NCI-H526 treated with DMSO at 0.1 percent for 48 hours (cell line): ENCODE measurements around the gene SGO2.
"Not testable (repeated sequence)": the region's sequence is repeated elsewhere in the genome, so short reads cannot be mapped to it uniquely, and the experiment has no call there.

Source experiments
- DNase-seq: peaks from one replicate; lab custom pipeline; 2025; lab: John Stamatoyannopoulos, UW

The SGO2 gene

DNA sequence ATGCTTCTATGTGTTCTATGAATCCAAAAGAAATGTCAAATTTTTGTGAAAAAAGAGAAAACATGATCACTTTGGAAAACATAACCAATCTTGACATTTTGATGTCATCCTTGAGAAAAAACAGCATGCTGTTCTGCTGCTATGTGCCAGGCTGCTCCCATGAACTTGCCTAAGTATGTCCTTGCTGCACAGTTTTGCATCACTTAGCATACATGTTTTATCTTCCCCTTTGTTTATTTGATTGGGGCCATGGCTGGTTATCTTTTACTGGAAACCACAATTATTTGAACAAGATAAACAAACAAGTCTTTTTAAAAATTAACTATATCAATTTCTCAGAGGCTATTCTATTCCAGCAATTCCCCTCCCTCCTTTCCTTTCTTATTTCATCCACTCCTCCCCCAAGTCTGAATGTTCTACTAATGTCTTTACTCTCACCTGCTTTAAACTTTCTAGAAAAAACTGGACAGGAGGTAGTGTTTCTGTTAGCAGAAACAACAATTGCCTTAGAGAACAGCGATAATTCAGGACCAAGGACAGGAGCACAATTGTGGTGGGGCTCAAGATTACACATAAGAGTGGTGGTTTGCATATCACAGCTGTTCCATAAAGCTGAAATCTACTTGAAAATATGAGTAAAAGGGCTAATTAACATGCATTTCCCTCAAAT, 66.5 kb downstream of the SGO2 start:
- DNase-seq: peak; percentile 59

- DNase-seq: no peak
These were observed 67.9 kb downstream of the SGO2 start for GRCh38 chr2:200593905-200594304.

- DNase-seq: no peak
These were observed 69.9 kb downstream of the SGO2 start for GRCh38 chr2:200595913-200596312.

GRCh38 chr2:200596774-200597570, 71.0 kb downstream of the SGO2 start:
- peak; percentile 35 for DNase-seq

- DNase-seq: no peak
These were observed 73.2 kb downstream of the SGO2 start for GRCh38 chr2:200599206-200599605.

GRCh38 chr2:200600549-200601225, 74.7 kb downstream of the SGO2 start:
- no peak for DNase-seq

- no peak for DNase-seq
These were observed 76.6 kb downstream of the SGO2 start for GRCh38 chr2:200602584-200602983.

- DNase-seq: no peak
These were observed 78.0 kb downstream of the SGO2 start for GRCh38 chr2:200603972-200604371.

DNA sequence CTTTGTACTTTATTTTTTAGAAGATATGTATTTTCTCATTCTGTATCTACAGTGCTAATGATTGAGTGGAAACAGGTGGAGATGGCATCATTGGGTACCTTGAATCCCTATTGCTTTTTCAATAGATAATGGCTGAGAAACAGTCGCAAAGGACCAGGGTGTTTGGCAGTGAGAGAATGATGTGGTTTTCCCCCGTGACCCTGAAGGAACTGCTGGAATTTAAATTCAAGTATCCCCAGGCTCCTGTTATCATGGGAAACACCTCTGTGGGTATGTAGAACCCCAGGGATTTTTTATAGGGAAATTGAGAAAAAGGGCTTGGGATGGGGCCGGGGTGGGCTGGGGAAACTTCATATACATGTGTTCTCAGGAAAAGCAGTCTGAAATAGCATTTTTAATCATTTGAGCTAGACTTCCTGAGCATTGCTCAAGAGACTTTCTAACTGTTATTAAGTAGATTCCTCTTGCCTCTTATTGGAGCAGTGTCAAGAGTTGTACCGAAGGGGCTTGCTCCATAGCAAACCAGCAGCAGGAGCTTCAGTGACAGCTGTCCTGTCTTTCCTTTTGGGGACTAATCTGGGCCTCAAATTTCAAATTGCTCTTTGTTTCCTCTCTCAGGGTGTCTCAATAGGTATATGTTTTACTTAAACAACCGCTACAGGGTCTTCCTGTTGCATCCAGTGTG, 78.7 kb downstream of the SGO2 start:
- DNase-seq: no peak

GRCh38 chr2:200608341-200609027, 82.5 kb downstream of the SGO2 start:
- DNase-seq: no peak

GRCh38 chr2:200609028-200609614, 83.1 kb downstream of the SGO2 start:
- DNase-seq: no peak

DNA sequence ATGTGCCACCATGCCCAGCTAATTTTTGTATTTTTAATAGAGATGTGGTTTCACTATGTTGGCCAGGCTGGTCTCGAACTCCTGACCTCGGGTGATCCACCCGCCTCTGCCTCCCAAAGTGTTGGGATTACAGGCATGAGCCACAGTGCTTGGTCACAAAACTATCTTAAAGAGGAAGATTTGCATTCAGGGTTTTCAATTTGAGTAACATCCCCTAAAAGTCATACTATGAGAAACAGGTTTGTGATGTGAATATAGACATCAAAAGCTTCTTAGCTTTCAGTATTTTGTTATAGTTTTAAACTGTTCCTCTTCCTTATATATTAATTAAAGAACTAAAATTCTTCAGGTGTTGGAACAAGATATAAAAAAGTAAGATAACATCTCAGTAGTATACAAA, 84.2 kb downstream of the SGO2 start:
- not testable (repeated sequence) for DNase-seq

DNA sequence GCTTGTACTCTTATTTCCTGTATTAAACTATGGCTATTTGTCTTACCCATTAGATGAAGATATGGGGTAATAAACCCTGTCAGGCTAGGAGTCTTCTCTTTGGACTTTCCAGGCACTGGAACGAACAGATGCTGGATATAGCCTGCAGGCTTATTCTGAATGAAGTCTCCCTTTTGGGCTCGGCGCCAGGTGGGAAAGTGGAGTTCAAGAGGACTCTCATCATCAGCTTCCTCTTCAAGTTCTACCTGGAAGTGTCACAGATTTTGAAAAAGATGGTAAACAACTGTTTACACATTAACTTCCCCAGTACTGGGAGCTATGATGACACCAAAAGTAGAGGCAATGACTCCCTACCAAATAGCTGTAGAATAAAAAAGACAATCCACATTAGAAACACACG, 87.7 kb downstream of the SGO2 start:
- DNase-seq: no peak

GRCh38 chr2:200614249-200614648, 88.2 kb downstream of the SGO2 start:
- no peak for DNase-seq

- DNase-seq: no peak
These were observed 89.2 kb downstream of the SGO2 start for GRCh38 chr2:200615247-200615646.

DNA sequence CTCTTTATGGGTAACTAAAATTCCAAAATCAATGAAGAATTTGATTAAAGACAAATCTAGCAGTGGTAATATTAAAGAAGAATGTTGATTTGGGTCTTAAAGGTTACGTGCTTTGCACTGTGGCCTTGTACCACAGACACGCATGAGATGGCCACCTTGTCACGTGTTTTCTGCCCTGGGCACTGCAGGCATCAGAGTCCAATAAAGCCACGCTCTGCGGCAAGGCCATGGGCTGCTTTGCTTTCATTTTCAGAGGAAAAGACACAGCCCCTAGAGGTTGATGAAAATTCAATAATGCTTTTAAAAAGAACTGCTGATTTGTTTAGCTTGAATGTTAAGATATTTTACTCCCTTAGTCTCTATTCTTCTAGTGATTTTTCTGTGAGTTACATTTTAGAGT, 90.2 kb downstream of the SGO2 start:
- no peak for DNase-seq

- no peak for DNase-seq
These were observed 90.6 kb downstream of the SGO2 start for GRCh38 chr2:200616656-200617055.

DNA sequence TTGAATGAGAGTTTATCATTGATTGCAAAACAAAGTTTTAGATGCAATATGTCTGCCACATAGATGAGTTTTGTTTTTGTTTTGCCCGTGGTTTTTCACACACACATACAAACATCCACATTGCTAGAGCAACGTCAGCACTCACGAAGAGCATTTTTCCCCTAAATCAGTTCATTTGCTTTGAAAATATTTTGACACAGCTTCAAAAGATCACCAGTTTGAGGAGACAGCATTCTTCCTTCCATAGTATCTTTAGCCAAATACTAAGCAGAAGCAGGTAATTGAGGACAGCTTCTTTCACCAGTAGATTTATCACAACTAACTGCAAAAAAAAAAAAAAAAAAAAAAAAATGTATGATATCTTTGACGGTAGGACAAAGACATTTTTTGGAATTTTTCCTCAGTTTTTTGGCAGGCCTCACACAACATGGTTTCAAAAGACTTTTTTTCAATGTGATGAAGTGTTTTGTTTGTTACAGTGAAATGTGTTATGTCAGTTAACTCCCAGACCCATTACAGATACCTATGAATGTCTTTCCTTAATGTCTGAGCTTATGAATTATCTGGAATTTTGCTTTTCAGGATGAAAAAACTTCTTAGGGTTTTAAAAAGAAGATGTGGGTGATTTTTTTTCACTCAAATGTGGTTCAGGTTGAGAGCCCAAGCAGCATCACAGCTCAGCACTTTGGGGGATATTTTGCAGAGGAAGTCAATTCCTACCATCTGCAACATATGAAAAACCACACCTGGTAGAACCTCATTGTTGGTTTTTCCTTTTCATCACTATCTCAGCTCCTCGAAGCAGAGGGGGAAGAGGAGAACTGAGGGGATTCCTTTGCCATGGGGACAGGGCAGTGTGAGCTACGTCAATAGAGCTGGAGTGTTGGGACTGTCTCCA, 91.4 kb downstream of the SGO2 start:
- DNase-seq: no peak

- DNase-seq: no peak
These were observed 92.0 kb downstream of the SGO2 start for GRCh38 chr2:200618054-200618419.

DNA sequence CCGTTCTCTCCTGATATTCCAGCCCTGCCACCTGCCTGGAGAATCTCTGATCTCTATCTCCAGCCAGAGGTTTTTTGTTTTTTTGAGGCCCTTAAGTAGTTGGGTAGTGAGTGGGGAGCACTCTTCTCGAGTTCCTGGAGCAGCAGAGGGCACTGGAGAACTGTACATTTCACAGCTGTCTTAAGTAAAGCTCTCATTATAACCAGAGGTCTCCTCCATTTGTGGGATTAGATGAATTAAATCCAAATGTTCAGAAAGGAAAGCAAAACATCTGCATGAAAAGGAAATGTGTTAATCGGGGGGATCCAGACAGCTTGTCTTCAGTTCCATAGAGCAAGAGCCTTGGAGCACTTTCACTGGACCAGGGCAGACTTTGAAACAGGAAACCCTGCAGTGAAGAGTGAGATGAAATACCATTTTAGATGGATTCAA, 92.6 kb downstream of the SGO2 start:
- no peak for DNase-seq
